ENCODE measurements around the gene UPK1A.

DNA sequence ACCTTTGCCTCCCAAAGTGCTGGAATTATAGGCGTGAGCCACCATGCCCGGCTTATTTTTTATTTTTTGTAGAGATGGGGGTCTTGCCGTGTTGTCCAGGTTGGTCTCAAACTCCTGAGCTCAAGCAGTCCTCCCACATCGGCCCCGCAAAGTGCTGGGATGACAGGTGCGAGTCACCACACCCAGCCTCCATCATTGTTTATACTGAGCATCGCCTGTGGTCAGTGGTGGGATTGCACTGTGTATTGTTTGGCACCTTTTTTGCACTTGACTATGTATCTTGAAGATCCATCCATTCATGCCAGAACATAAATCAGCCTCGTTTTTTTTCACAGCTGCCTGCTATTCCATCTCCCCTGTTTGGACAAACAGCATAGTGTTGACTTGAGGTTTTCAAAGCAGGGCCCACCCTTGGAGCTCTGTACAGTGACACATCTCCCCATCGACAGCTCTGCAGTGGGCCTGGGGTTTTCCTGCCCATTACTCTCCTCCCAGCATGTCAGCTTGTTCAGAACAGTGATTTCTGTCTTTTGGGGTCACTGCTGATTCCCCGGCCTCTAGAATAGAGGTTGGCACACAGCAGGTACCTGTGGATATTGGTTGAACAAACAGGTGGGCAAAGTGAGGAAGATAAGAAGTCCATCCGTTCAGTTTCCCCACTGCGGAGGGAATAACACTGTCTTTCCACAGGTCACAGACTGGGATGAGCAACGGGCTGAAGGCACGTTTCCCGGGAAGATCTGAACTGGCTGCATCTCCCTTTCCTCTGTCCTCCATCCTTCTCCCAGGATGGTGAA, 8.2 kb upstream of the UPK1A start:
- TF ChIP-seq, protein P1, sequence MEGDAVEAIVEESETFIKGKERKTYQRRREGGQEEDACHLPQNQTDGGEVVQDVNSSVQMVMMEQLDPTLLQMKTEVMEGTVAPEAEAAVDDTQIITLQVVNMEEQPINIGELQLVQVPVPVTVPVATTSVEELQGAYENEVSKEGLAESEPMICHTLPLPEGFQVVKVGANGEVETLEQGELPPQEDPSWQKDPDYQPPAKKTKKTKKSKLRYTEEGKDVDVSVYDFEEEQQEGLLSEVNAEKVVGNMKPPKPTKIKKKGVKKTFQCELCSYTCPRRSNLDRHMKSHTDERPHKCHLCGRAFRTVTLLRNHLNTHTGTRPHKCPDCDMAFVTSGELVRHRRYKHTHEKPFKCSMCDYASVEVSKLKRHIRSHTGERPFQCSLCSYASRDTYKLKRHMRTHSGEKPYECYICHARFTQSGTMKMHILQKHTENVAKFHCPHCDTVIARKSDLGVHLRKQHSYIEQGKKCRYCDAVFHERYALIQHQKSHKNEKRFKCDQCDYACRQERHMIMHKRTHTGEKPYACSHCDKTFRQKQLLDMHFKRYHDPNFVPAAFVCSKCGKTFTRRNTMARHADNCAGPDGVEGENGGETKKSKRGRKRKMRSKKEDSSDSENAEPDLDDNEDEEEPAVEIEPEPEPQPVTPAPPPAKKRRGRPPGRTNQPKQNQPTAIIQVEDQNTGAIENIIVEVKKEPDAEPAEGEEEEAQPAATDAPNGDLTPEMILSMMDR (IDR thresholded peaks at IDR 0.05; ENCODE audit: insufficient read depth, low read depth, low read length), result peak; percentile 21
- TF ChIP-seq EZH2 (IDR thresholded peaks at IDR 0.05; ENCODE audit: insufficient read depth, low read length), result no peak

Measured in astrocyte (in vitro differentiated cells and primary cell).